ENCODE results near the gene SLC6A2.

The SLC6A2 gene

GRCh38 chr16:55660828-55661227 lies 5.0 kb downstream of the SLC6A2 start:
- no peak for TF ChIP-seq CTCF (IDR thresholded peaks at IDR 0.05)

- no peak for TF ChIP-seq CTCF (IDR thresholded peaks at IDR 0.05)
Measured at GRCh38 chr16:55661941-55662643, 6.3 kb downstream of the SLC6A2 start.

- TF ChIP-seq CTCF (IDR thresholded peaks at IDR 0.05), result no peak
Measured at GRCh38 chr16:55662644-55663031, 6.8 kb downstream of the SLC6A2 start.

- no peak for TF ChIP-seq CTCF (IDR thresholded peaks at IDR 0.05)
Measured at GRCh38 chr16:55663225-55663624, 7.4 kb downstream of the SLC6A2 start.

- no peak for TF ChIP-seq CTCF (IDR thresholded peaks at IDR 0.05)
Measured at GRCh38 chr16:55663765-55664677, 8.2 kb downstream of the SLC6A2 start.

GRCh38 chr16:55664786-55665407 lies 9.1 kb downstream of the SLC6A2 start:
- TF ChIP-seq CTCF (IDR thresholded peaks at IDR 0.05), result no peak

- no peak for TF ChIP-seq CTCF (IDR thresholded peaks at IDR 0.05)
Measured at GRCh38 chr16:55665511-55665910, 9.7 kb downstream of the SLC6A2 start.
